Endometrium (tissue), 2 donors: Measurements from ENCODE around the gene ZDHHC15.
"Not testable (repeated sequence)": the region's sequence is repeated elsewhere in the genome, so short reads cannot be mapped to it uniquely, and the experiment has no call there.

Experiments
- FAIRE-seq: peaks from 2 replicates; lab custom pipeline; 2012; peaks lifted over from hg19 to GRCh38; lab: Jason Lieb, UNC
- donor health status: control.
- donor health status: control.

Gene ZDHHC15, protein sequence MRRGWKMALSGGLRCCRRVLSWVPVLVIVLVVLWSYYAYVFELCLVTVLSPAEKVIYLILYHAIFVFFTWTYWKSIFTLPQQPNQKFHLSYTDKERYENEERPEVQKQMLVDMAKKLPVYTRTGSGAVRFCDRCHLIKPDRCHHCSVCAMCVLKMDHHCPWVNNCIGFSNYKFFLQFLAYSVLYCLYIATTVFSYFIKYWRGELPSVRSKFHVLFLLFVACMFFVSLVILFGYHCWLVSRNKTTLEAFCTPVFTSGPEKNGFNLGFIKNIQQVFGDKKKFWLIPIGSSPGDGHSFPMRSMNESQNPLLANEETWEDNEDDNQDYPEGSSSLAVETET

GRCh38 chrX:75522565-75523431, at the start of gene ZDHHC15:
ZDHHC15 (minus strand) TSS chrX:75523037; CDS start chrX:75523024, 13 bp downstream.
- no peak for FAIRE-seq

- not testable (repeated sequence) for FAIRE-seq
Observed at GRCh38 chrX:75560544-75560943, 37.7 kb upstream of the ZDHHC15 start.

DNA sequence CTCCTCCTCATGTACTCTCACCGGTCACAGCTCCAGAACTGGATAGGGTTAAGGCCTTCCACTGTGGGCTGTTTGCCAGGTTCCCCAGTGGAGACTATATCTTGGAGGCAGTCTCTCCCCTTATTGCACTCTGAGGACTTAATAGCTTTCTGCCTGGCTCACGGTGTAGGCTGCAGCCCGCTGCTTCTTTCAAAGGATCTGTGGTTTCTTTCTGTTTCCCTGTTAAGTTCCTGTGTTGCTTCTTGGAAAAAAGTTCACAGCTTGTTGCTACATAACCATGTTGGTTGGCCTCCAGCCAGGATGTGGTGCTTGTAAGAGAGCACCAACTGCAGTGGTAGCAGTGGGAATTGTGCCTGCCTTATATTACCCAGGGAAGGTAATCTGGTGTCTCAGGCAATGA, 24.9 kb upstream of the ZDHHC15 start:
- no peak for FAIRE-seq

DNA sequence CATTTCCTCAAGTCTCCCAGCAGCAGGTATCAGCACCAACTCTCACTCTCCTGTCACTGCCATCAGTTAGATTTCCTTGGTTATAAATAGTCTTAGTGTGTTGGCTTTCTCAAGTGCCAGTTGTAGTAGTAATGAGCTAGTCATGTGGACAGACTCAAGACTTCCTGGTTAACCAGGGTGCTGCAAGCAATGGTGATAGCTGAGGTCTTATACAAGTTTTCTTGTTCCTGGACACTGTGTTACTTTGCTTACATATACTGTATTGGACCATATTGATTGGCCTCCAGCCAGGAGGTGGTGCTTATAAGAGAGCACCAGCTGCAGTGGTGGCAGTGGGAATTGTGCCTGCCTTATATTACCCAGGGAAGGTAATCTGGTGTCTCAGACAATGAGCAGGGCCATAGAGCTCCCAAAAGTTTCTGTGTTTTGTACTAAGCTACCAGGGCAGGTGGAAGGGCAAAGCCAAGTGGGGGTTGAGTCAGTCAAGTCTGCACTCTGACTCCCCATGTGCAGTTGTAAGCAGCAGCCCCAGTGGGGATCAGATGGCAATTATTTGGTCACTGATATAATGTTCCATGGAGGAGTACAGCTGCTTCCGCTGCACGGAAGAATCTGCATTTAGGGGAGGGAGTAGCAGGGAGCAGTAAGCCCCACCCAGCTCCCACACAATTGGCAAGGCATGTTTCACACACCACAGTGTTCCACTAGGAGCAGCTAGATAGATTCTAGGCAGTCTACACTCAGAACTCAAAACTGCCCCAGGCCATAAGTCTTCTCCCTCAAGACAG, 24.1 kb upstream of the ZDHHC15 start:
- no peak for FAIRE-seq

GRCh38 chrX:75544786-75545185, 21.9 kb upstream of the ZDHHC15 start:
- FAIRE-seq = no peak

DNA sequence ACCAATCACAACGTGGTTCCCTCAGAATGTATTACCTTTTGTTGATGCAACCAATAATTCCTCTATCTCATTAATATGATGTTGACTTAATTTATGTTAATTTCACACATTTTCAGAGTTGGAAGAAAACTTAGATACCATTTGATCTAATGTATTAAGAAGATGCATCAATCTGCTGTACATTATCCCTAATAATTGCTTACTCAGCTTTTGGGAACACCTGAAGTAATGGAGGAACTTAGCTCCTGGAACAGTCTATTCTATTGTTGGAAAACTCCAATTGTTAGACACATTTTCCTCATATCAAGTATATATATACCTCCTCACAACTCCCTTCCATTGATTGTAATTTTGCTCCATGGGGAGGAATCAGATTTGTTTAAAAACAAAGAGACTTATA, 38.9 kb downstream of the ZDHHC15 start:
- FAIRE-seq = no peak

DNA sequence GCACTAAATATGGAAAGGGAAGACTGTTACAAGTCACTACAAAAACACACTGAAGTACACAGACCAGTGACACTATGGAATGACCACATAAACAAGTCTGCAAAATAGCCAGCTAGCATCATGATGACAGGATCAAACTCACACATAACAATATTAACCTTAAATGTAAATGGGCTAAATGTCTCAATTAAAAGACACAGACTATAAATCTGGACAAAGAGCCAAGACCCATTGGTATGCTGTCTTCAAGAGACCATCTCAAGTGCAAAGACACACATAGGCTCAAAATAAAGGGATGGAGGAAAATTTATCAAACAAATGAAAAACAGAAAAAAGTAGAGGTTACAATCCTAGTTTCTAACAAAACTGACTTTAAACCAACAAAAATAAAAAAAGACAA, 61.1 kb downstream of the ZDHHC15 start:
- FAIRE-seq = not testable (repeated sequence)

GRCh38 chrX:75421688-75422230, 101.1 kb downstream of the ZDHHC15 start:
- no peak for FAIRE-seq

- FAIRE-seq = not testable (repeated sequence)
Observed at GRCh38 chrX:75407153-75407552, 115.7 kb downstream of the ZDHHC15 start.

DNA sequence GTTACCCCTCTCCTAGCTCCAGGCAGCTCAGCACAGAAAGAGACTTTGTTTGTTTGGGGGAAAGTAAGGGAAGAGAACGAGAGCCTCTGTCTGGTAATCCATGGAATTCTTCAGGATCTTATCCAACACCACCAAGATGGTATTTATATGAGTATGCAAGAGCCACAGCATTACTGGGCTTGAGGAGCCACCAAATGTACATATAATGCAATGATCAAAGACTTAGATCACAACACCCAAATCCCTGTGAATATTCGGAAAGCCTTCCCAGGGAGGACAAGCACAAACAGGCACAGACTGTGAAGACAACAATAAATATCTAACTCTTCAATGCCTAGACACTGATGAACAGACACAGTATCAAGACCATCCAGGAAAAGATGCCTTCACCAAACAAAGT, 132.4 kb downstream of the ZDHHC15 start:
- no peak for FAIRE-seq

DNA sequence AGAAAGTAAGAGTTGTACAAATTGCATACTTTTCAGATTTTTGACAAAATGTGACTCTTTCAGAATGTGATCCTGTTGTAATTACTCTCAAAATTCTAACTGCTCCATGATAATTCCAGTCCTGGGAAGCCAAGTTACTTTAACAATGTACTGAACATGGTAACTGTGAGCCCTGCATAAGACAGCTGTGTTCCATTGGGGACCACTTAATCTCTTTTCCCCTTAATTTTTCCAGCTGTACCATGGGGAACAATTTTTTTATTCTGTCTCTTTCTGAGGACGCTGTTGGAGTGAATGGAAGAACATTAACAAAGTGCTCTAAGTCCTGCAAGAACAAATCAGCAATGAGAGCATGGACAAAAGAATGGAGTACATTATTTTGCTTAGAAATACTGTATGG, 153.1 kb downstream of the ZDHHC15 start:
- no peak for FAIRE-seq

- FAIRE-seq = no peak
Observed at GRCh38 chrX:75366861-75367260, 156.0 kb downstream of the ZDHHC15 start.

GRCh38 chrX:75365243-75365975, 157.4 kb downstream of the ZDHHC15 start:
- no peak for FAIRE-seq

GRCh38 chrX:75361788-75362187, 161.0 kb downstream of the ZDHHC15 start:
- no peak for FAIRE-seq

GRCh38 chrX:75348601-75349000, 174.2 kb downstream of the ZDHHC15 start:
- not testable (repeated sequence) for FAIRE-seq

DNA sequence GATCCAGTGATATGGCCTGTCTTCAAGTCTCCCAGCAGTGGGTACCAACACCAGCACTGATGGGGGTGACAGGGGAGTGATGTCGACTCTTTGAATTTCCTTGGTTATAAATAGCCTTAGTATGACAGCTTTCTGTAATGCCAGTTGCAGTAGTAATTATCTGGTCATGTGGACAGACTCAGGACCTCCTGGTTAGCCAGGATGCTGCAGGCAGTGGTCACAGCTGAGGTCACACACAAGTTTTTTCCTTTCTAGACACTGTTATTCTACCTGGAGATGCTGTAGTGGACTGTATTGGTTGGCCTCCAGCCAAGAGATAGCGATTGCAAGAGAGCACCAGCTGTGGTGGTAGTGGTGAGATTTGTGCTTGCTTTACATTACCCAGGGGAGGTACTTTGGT, 185.3 kb downstream of the ZDHHC15 start:
- no peak for FAIRE-seq

DNA sequence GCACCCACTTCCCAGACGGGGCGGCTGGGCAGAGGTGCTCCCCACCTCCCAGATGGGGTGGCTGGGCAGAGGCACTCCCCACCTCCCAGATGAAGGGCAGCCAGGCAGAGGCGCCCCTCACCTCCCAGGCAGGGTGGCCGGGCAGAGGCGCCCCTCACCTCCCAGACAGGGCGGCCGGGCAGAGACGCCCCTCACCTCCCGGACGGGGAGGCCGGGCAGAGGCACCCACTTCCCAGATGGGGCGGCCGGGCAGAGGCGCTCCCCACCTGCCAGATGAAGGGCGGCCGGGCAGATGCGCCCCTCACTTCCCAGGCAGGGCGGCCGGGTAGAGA, 187.7 kb downstream of the ZDHHC15 start:
- no peak for FAIRE-seq

GRCh38 chrX:75334407-75335126, 188.3 kb downstream of the ZDHHC15 start:
- not testable (repeated sequence) for FAIRE-seq

- no peak for FAIRE-seq
Observed at GRCh38 chrX:75327607-75328006, 195.2 kb downstream of the ZDHHC15 start.
